HG03558 (cell line): Measurements from ENCODE around the gene SMAD7.

ENCODE experiments used
- ATAC-seq: cut with Tn5 transposase; IDR thresholded peaks from one replicate; pipeline ENCODE4 v1.9.1; 2021; ENCODE audit warnings: moderate number of reproducible peaks; ENCODE audit not compliant: unreplicated experiment; ENCODE audit errors: extremely low read depth

The SMAD7 gene

GRCh38 chr18:48921305-48922225 lies 29.2 kb downstream of the SMAD7 start:
- ATAC-seq = no peak

- no peak for ATAC-seq
Measured at GRCh38 chr18:48920408-48921038, 30.2 kb downstream of the SMAD7 start.

GRCh38 chr18:48919547-48919946 lies 31.2 kb downstream of the SMAD7 start:
- ATAC-seq = no peak

GRCh38 chr18:48918660-48919456 lies 31.9 kb downstream of the SMAD7 start:
- no peak for ATAC-seq

GRCh38 chr18:48917579-48918517 lies 32.9 kb downstream of the SMAD7 start:
- no peak for ATAC-seq

GRCh38 chr18:48915626-48916425 lies 34.9 kb downstream of the SMAD7 start:
- ATAC-seq = no peak

GRCh38 chr18:48914581-48915251 lies 36.0 kb downstream of the SMAD7 start:
- ATAC-seq = no peak

- no peak for ATAC-seq
Measured at GRCh38 chr18:48913775-48914174, 37.0 kb downstream of the SMAD7 start.

GRCh38 chr18:48913201-48913600 lies 37.6 kb downstream of the SMAD7 start:
- ATAC-seq = no peak

GRCh38 chr18:48910972-48911545 lies 39.7 kb downstream of the SMAD7 start:
- no peak for ATAC-seq

GRCh38 chr18:48909721-48910120 lies 41.0 kb downstream of the SMAD7 start:
- ATAC-seq = no peak

- no peak for ATAC-seq
Measured at GRCh38 chr18:48908916-48909315, 41.8 kb downstream of the SMAD7 start.

- ATAC-seq = no peak
Measured at GRCh38 chr18:48905513-48905912, 45.3 kb downstream of the SMAD7 start.

GRCh38 chr18:48904847-48905394 lies 45.8 kb downstream of the SMAD7 start:
- ATAC-seq = no peak

GRCh38 chr18:48904091-48904490 lies 46.7 kb downstream of the SMAD7 start:
- ATAC-seq = no peak

GRCh38 chr18:48902856-48903601 lies 47.7 kb downstream of the SMAD7 start:
- no peak for ATAC-seq
